ENCODE measurements around the gene NAA10.
A peak's percentile ranks its signal among the peaks of the same experiment; 100 is the strongest.

Gene NAA10

GRCh38 chrX:153948002-153948466 is 13.2 kb upstream of the NAA10 start:
- DNase-seq: no peak

- peak; percentile 67 to 69 for DNase-seq
These were observed 12.4 kb upstream of the NAA10 start for GRCh38 chrX:153947009-153947769.

DNA sequence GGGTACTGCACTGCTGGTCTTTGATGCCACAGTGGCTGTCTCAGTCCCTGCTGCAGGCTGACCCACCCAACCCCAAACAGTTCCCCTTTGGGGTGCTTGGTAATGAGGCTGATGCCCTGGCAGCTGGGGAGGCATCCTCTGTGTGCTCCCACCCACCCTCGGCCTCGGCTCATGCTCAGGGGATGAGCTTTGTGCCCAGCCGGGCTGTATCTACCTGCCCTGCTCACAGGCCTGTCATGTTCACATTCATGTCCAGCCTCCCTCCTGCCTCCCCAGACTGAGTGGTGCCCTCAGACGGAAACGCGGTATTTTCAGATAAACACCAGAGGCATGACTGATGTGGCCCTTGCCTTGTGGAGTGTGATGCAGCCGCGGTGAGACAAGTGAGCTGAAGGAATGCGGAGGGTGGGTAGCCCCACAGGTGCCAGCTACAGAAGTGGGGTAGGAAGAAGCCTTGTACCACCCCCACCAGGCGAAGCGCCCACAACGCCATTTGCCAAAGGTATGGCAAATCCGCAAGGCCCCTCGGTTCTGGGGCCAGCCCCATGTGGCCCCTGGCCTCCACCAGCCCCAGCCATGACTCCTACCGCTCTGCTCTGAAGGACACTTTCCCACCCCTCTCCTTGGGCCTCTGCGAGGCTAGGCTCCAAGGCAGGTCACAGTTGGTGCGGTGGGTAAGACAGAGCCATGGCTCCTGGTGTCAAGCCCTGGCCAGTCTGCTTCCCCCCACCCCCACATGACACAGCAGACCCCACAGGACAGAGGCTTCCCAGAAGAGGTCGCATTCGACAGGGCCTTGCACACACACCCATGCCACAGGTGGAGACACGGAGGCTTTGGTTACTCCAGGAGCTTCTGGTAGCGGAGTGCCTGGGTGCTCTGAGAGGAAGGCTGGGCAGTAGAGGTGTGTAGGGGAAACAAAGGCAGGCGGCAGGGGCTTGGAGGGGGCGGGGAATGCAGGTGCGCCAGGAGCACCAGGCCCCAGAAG is 11.4 kb upstream of the NAA10 start:
- DNase-seq: no peak

- no peak for DNase-seq
These were observed 9.9 kb upstream of the NAA10 start for GRCh38 chrX:153944800-153945150.

- DNase-seq: peak; percentile 16 to 17
These were observed 9.4 kb upstream of the NAA10 start, which contains the start of gene RENBP for GRCh38 chrX:153944140-153944799. Gene RENBP (minus strand): TSS chrX:153944643. CDS start chrX:153944610, 33 bp downstream.

GRCh38 chrX:153941336-153942252 is 6.8 kb upstream of the NAA10 start:
- no peak for DNase-seq

- no peak for DNase-seq
These were observed 4.7 kb upstream of the NAA10 start for GRCh38 chrX:153939573-153939972.

- DNase-seq: peak in 1 of 2 experiments; percentile 8
These were observed 3.5 kb upstream of the NAA10 start for GRCh38 chrX:153938226-153938786.

DNA sequence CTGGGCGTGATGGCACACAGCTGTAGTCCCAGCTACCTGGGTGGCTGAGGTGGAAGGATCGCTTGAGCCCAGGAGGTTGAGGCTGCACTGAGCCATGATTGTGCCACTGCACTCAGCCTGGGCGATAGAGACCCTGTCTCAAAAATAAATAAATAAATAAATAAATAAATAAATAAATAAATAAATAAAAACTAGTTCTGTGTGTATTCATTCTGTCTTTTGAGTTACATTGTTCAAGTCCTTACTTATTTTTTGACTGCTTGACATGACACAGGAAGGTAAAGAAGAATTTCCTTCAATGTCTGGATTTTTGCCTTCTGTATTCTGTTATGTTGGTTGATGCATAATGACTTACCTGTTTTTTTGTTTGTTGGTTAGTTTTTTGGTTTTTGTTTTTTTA is 2.2 kb upstream of the NAA10 start:
- DNase-seq: no peak

GRCh38 chrX:153935326-153935851 is 552 bp upstream of the NAA10 start:
- DNase-seq: no peak

DNA sequence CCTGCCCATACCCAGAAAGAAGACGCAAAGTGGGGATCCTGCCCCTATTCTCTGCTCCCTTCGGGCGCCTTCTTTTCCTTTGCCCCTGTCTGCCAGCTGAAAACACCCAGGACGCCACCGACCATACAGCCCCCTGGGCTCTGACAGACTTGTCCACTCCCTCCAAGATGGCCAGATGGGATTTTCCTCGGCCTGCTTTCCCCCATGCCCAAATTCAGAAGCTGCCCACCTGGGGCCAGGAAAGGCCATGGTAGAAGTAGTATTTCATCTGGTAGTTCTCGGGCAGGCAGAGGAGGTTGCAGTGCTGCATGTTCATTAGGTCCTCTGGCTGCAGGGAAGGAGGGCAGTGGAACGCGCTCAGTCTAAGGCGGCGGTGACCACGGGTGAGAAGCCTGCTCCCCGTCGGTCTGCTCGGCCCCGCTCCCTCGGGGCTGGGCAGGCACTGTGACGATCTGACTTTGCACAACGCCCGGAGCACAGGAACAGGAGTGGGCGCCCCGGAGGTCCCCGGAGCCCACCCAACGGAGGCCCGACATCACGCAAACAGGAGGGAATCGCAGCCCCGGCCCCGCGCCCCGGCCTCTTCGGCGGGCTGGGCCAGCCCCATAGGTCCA is 582 bp downstream of the NAA10 start:
- DNase-seq: no peak

DNA sequence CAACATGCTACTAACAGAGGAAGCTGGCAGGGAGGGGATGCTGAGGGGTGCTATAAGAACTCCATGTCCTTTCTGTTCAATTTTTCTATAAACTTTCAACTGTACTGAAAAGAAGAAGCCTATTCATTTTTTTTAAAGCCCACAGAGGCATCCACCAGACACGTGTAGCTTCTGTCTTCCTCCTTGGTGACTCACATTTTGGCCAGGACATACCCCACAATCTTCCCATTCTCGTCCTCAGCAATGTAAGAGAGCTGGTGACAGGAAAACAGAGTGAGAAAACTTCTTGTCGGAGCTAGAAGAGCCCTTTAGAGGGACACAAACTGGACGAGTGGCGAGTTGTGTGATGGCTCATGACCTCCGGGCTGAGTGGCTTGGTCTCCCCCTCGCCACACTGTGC is 1.1 kb downstream of the NAA10 start:
- no peak for DNase-seq

DNA sequence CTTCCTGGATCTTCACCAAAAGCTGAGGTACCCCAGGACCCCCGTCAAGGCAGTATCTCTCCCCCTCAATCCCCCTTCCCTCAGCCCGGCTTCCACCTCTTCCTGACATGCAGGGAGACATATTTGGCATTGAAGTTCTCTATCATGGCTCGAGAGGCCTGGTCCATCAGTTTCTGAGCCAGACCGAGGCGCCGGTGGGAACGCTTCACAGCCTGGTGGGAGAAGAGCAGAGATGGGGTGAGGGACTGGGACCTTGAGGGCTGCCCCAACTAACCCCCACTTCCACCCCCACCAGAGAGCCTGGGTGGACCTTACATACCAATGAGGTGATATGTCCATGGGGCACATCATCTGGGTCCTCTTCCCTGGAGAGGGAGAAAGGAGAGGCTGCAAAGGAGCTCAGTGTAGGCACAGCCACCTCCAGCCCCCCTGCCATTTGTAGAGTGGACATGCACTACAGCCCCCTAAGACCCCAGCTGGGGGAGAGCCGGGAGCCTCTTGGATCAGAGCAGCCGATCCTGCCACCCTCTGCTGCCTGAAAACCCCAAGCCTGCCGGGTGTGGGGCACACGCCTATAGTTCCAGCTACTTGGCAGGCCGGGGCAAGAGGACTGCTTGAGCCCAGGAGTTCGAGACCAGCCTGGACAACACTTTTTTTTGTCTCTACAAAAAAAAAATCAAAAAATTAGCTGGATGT is 2.5 kb downstream of the NAA10 start:
- no peak for DNase-seq

GRCh38 chrX:153931748-153932147 is 3.1 kb downstream of the NAA10 start:
- DNase-seq: no peak

DNA sequence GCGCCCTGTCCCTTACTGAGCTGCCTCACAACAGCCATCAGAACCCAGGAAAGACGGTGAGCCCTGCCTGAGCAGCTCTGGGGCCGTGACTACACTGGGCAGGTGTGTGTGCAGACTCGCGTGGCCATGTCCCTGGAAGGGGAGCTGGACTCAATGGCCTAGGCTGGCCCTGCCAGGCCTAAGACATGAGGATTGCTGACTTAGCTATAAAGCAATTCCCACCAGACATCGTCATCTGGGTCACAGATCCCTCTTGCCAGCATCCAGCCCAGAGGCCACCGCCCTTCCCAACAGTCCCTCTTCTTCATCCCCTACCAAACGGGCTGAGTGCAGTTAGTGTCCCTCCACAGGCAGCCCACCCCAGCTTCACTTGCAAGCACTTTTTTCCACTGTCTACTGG is 3.7 kb downstream of the NAA10 start:
- no peak for DNase-seq

GRCh38 chrX:153930011-153930910 is 4.6 kb downstream of the NAA10 start:
- DNase-seq: no peak

GRCh38 chrX:153929576-153929975 is 5.3 kb downstream of the NAA10 start:
- DNase-seq: no peak

DNA sequence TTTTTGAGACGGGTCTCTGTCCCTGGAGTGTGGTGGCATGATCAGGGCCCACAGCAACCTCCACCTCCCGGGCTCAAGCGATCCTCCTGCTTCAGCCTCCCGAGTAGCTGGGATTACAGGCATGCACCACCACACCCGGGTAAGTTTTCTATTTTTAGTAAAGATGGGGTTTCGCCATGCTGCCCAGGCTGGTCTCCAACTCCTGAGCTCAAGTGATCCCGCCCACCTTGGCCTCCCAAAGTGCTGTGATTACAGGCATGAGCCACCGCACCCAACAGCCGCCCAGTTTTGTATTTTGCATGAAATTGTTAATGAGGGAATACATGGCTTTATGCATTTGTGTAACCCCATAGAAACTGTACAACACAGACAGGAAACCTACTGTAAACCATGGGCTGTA is 6.0 kb downstream of the NAA10 start:
- no peak for DNase-seq

All from Kasumi-1 (cell line).